Ishikawa (cell line): ENCODE results near the gene CDK6.

ENCODE experiments used
- CEBPB ChIP-seq: IDR thresholded peaks from 2 replicates; pipeline ENCODE4 v1.6.1; 2012
- CREB1 ChIP-seq: IDR thresholded peaks from 2 replicates; pipeline ENCODE4 v1.6.1; 2012; ENCODE audit warnings: low read depth
- EGR1 ChIP-seq: IDR thresholded peaks from 2 replicates; pipeline ENCODE4 v1.6.1; 2012
- EP300 ChIP-seq: IDR thresholded peaks from 2 replicates; pipeline ENCODE4 v1.6.1; 2012; ENCODE audit warnings: borderline replicate concordance
- FOXM1 ChIP-seq: IDR thresholded peaks from 2 replicates; pipeline ENCODE4 v1.6.1; 2012; ENCODE audit warnings: low read depth, borderline replicate concordance
- NFIC ChIP-seq: IDR thresholded peaks from 2 replicates; pipeline ENCODE4 v1.6.1; 2012
- RAD21 ChIP-seq: IDR thresholded peaks from 2 replicates; pipeline ENCODE4 v1.6.1; 2012; ENCODE audit warnings: low read depth
- TAF1 ChIP-seq: IDR thresholded peaks from 2 replicates; pipeline ENCODE4 v1.6.1; 2012; ENCODE audit warnings: low read depth, mild to moderate bottlenecking
- TCF12 ChIP-seq: IDR thresholded peaks from 2 replicates; pipeline ENCODE4 v1.6.1; 2012; ENCODE audit warnings: low read depth
- TEAD4 ChIP-seq: IDR thresholded peaks from 2 replicates; pipeline ENCODE4 v1.6.1; 2012
- YY1 ChIP-seq: IDR thresholded peaks from 2 replicates; pipeline ENCODE4 v1.6.1; 2012; ENCODE audit warnings: low read depth
- ZBTB7A ChIP-seq: IDR thresholded peaks from 2 replicates; pipeline ENCODE4 v1.6.1; 2012; ENCODE audit warnings: low read depth
- TF ChIP-seq, protein P1 (sequence below): IDR thresholded peaks from 2 replicates; pipeline ENCODE4 v1.6.1; 2012; ENCODE audit warnings: low read depth, mild to moderate bottlenecking
- TF ChIP-seq, protein P2 (sequence below): IDR thresholded peaks from 2 replicates; pipeline ENCODE4 v1.6.1; 2012
- TF ChIP-seq, protein P3 (sequence below): IDR thresholded peaks from 2 replicates; pipeline ENCODE4 v1.6.1; 2012

The CDK6 gene

DNA sequence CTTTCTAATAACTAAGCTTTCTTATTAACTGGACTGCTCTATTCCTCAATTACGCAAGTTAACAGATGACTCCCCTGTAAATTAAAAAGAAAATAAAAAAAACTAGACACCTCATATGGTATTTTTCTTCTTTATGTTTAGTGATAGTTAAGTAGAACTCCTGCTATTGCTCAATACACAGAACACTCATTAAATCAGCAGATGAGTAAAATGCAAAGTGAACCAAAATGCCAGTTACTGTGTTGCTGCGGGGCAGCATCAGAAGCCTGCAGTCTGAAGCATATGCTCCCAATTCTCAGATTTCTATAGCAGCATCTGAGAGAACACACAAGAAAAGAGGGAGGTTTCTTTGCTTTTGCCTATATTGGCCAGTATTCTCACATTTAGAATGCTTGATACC lies 28.4 kb downstream of the CDK6 start:
- TF ChIP-seq CEBPB: no peak
- TF ChIP-seq, protein P1, sequence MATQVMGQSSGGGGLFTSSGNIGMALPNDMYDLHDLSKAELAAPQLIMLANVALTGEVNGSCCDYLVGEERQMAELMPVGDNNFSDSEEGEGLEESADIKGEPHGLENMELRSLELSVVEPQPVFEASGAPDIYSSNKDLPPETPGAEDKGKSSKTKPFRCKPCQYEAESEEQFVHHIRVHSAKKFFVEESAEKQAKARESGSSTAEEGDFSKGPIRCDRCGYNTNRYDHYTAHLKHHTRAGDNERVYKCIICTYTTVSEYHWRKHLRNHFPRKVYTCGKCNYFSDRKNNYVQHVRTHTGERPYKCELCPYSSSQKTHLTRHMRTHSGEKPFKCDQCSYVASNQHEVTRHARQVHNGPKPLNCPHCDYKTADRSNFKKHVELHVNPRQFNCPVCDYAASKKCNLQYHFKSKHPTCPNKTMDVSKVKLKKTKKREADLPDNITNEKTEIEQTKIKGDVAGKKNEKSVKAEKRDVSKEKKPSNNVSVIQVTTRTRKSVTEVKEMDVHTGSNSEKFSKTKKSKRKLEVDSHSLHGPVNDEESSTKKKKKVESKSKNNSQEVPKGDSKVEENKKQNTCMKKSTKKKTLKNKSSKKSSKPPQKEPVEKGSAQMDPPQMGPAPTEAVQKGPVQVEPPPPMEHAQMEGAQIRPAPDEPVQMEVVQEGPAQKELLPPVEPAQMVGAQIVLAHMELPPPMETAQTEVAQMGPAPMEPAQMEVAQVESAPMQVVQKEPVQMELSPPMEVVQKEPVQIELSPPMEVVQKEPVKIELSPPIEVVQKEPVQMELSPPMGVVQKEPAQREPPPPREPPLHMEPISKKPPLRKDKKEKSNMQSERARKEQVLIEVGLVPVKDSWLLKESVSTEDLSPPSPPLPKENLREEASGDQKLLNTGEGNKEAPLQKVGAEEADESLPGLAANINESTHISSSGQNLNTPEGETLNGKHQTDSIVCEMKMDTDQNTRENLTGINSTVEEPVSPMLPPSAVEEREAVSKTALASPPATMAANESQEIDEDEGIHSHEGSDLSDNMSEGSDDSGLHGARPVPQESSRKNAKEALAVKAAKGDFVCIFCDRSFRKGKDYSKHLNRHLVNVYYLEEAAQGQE: no peak
- TF ChIP-seq CREB1: no peak
- TF ChIP-seq, protein P2, sequence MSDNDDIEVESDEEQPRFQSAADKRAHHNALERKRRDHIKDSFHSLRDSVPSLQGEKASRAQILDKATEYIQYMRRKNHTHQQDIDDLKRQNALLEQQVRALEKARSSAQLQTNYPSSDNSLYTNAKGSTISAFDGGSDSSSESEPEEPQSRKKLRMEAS: no peak
- TF ChIP-seq TAF1: no peak
- TF ChIP-seq TEAD4: no peak
- TF ChIP-seq YY1: no peak

DNA sequence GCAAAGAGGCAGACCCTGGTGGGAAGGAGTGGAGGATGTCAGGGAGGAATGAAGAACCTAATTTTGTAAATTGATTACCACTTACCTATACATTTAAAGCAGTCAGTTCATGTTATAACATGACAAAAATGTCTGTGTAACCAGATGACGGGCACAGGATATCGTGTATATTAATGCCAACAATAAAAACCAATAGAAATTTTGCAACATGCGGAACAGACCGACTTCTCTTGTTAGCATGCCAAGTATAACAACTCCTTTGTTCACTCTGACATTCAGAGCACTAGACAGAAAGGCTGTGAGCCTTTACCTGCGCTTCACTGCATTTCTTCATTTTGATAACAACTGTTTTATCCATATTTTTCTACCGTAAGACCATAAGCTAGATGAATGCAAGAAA lies 29.9 kb downstream of the CDK6 start:
- TF ChIP-seq YY1 (no peak), EP300 (no peak), NFIC (no peak), TCF12 (no peak), TEAD4 (no peak), FOXM1 (no peak), RAD21 (no peak), TAF1 (no peak), ZBTB7A (no peak), EGR1 (no peak), CREB1 (no peak), CEBPB (no peak)
- TF ChIP-seq, protein P1: no peak
- TF ChIP-seq, protein P2: no peak
- TF ChIP-seq, protein P3, sequence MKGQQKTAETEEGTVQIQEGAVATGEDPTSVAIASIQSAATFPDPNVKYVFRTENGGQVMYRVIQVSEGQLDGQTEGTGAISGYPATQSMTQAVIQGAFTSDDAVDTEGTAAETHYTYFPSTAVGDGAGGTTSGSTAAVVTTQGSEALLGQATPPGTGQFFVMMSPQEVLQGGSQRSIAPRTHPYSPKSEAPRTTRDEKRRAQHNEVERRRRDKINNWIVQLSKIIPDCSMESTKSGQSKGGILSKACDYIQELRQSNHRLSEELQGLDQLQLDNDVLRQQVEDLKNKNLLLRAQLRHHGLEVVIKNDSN: no peak

DNA sequence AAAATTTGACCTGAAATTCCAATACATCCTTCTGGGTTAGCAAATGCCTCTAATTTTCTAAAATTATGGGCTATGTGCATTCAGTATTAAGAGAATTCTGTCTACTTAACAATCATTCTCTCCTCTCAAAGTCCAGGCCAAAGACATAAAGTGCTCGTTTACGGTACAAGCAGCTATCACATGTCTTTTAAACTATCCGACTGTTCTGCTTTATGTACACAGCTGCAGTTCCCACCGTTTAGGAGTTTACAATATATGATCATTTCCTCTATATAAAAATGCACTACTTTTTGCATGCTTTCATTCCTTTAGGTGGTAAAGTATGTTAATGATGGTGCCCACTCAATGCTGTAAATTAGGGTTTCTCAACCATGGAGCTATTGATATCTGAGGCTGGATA lies 34.0 kb downstream of the CDK6 start:
- TF ChIP-seq TAF1 (no peak), CREB1 (no peak), CEBPB (no peak), TEAD4 (no peak), ZBTB7A (no peak), EGR1 (no peak), FOXM1 (no peak), NFIC (no peak), RAD21 (no peak), EP300 (no peak), YY1 (no peak), TCF12 (no peak)
- TF ChIP-seq, protein P2: no peak
- TF ChIP-seq, protein P1: no peak
- TF ChIP-seq, protein P3: no peak

DNA sequence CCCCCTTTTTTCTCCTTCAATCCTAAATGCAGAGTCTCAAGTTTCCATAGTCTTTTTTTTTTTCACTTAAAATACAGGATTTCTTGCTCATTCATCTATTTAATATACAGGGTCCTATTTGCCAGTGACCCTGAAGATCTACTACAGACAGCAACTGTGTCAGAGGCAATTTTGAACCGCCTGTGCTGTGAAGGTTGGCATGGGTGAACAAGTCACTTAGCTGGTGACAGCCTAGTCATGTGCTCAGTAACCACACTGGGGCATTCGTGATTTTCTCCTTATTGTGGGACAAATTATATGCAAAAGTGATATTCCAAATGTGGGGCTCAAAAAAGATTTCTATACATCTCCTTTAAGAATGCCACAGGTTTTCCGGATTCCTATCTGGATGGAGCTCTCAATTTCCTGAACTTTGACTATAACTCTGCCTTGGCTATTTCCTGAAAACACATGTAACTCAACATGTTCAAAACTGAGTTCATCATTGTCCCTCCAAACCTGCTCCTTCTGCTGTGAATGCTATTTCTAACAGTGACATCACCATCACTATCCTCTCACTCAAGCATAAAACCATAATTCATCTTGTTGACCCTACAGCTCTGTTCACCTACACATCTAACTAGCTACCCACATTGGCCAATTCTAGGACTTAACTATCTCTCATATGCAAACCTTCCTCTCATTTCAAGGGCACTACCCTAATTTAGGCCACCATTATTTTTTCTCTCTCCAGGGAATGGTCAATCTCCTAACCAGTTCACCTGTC lies 36.7 kb downstream of the CDK6 start:
- TF ChIP-seq, protein P1: no peak
- no peak for TF ChIP-seq YY1
- no peak for TF ChIP-seq EGR1
- TF ChIP-seq, protein P3: no peak
- no peak for TF ChIP-seq TAF1
- TF ChIP-seq TEAD4: no peak
- no peak for TF ChIP-seq ZBTB7A
- no peak for TF ChIP-seq RAD21
- no peak for TF ChIP-seq EP300
- TF ChIP-seq FOXM1: no peak
- no peak for TF ChIP-seq NFIC
- TF ChIP-seq TCF12: no peak
- TF ChIP-seq CREB1: no peak
- TF ChIP-seq, protein P2: no peak
- no peak for TF ChIP-seq CEBPB
